ENCODE results near the gene RPL26. TPM values are rescaled to one million over a fixed set of nuclear protein-coding genes. Genes with fewer than 3 reads are reported as not detected.

The RPL26 gene
- total RNA-seq, 1 donor from 2014 or later = 1,086 TPM

DNA sequence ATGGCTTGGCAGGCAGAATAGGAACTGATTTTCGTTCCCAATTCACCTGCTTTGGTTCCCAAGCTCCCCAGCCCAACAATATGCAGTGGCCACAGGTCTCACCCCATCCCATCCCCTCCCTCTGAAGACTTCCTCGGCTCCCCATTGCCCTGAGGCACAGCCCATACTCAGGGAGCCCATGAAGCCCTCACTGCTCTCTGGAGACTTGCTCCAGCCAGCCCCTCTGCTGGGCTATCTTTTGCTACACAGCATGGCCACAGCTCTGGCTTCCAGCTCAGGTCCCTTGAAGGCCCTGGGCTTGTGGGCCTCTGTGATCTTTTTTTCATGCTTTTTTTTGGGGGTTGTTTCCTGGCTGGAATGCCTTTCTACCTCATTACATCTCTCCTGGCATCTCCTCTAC lies 23.2 kb upstream of the RPL26 start:
- peaks cover 5% of the 10 kb centered on the region for H3K27me3 Mint-ChIP-seq (ENCODE audit: low read depth)
- no peak overlapping the region for H3K4me3 Mint-ChIP-seq (ENCODE audit: unreplicated experiment)
- H3K9me3 Mint-ChIP-seq (ENCODE audit: low read depth) = no peaks in the 10 kb centered on the region
- H3K4me1 Mint-ChIP-seq (ENCODE audit: low read depth) = peaks cover 5% of the 10 kb centered on the region
- TF ChIP-seq, protein P1, sequence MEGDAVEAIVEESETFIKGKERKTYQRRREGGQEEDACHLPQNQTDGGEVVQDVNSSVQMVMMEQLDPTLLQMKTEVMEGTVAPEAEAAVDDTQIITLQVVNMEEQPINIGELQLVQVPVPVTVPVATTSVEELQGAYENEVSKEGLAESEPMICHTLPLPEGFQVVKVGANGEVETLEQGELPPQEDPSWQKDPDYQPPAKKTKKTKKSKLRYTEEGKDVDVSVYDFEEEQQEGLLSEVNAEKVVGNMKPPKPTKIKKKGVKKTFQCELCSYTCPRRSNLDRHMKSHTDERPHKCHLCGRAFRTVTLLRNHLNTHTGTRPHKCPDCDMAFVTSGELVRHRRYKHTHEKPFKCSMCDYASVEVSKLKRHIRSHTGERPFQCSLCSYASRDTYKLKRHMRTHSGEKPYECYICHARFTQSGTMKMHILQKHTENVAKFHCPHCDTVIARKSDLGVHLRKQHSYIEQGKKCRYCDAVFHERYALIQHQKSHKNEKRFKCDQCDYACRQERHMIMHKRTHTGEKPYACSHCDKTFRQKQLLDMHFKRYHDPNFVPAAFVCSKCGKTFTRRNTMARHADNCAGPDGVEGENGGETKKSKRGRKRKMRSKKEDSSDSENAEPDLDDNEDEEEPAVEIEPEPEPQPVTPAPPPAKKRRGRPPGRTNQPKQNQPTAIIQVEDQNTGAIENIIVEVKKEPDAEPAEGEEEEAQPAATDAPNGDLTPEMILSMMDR (IDR thresholded peaks at IDR 0.05) = no peak
- H3K36me3 Mint-ChIP-seq (ENCODE audit: low read depth) = no peaks in the 10 kb centered on the region
- no peak overlapping the region for H3K27ac Mint-ChIP-seq (ENCODE audit: unreplicated experiment)
- no peak for DNase-seq (ENCODE audit: low spot score)

DNA sequence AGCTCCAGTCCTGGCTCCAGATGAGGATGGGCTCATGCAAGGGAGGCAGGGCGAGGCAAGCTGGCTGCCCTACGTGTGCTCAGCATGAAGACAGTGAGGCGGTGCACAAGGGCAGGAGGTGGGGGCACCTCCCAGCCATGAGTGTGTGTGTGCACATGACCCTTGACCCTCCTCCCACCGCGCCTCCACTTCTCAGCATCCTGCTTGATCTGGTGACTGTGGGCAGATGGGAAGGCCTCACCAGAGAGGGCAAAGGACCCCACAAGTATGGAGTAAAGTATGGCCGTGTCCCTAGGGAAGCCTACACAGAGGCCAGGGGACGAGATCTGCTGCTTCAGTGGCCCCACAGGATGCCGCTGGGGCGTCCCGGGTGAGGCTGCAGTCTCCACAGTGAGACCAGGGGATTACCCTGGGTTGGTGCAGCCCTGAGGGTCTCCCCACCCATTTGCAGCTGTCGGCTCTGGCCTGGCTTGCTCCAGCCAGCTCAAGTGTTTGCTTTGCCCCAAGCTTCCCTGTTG lies 22.6 kb upstream of the RPL26 start:
- TF ChIP-seq, protein P1 (IDR thresholded peaks at IDR 0.05) = no peak
- Mint-ChIP-seq H3K27me3 (ENCODE audit: low read depth) (peaks cover 9% of the 10 kb centered on the region), H3K27ac (ENCODE audit: unreplicated experiment) (no peak overlapping the region), H3K9me3 (ENCODE audit: low read depth) (no peaks in the 10 kb centered on the region), H3K4me3 (ENCODE audit: unreplicated experiment) (no peak overlapping the region), H3K36me3 (ENCODE audit: low read depth) (no peaks in the 10 kb centered on the region), H3K4me1 (ENCODE audit: low read depth) (peaks cover 5% of the 10 kb centered on the region)
- no peak for DNase-seq (ENCODE audit: low spot score)

DNA sequence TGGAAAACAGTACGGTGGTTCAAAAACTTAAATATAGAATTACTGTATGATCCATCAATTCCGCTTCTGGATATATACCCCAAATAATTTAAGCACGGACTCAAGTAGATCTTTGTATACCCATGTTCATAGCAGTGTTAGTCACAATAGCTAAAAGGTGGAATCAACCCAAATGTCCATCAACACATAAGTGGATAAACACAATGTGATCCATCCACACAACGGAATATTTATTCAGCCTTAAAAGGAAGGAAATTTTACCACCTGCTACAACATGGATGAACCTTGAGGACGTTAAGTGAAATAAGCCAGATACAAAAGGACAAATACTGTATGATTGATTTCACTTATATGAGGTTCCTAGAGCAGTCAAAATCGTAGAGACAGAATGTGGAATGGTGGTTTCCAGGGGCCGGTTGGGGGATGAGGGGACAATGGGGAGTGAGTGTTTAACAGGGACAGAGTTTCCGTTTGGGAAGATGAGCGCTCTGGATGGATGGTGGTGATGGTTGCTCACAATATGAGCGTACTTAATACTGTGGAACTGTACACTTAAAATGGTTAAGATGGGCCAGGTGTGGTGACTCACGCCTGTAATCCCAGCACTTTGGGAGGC lies 20.0 kb upstream of the RPL26 start:
- DNase-seq (ENCODE audit: low spot score) = no peak
- TF ChIP-seq, protein P1 (IDR thresholded peaks at IDR 0.05) = no peak
- Mint-ChIP-seq H3K27me3 (ENCODE audit: low read depth) (peaks cover 11% of the 10 kb centered on the region), H3K9me3 (ENCODE audit: low read depth) (no peaks in the 10 kb centered on the region), H3K4me3 (ENCODE audit: unreplicated experiment) (no peak overlapping the region), H3K27ac (ENCODE audit: unreplicated experiment) (no peak overlapping the region), H3K36me3 (ENCODE audit: low read depth) (no peaks in the 10 kb centered on the region), H3K4me1 (ENCODE audit: low read depth) (no peaks in the 10 kb centered on the region)

DNA sequence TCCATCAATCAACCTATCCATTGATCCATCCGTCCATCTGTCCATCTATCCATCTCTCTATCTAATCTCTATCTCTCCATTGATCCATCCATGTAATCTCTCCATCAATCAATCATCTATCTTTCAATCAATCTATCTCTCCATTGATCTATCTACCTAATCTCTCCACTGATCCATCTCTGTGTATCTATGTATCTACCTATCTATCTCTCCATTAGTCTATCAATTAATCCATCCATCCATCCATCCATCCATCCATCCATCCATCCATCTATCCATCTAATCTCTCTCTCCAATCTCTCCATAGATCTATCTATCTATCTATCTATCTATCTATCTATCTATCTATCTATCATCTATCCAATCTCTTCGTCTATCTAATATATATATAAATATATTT lies 18.1 kb upstream of the RPL26 start:
- TF ChIP-seq, protein P1 (IDR thresholded peaks at IDR 0.05) = no peak
- no peak overlapping the region for H3K27ac Mint-ChIP-seq (ENCODE audit: unreplicated experiment)
- H3K9me3 Mint-ChIP-seq (ENCODE audit: low read depth) = no peaks in the 10 kb centered on the region
- H3K27me3 Mint-ChIP-seq (ENCODE audit: low read depth) = peaks cover 21% of the 10 kb centered on the region
- H3K4me1 Mint-ChIP-seq (ENCODE audit: low read depth) = no peaks in the 10 kb centered on the region
- no peaks in the 10 kb centered on the region for H3K36me3 Mint-ChIP-seq (ENCODE audit: low read depth)
- no peak overlapping the region for H3K4me3 Mint-ChIP-seq (ENCODE audit: unreplicated experiment)
- DNase-seq (ENCODE audit: low spot score) = no peak

DNA sequence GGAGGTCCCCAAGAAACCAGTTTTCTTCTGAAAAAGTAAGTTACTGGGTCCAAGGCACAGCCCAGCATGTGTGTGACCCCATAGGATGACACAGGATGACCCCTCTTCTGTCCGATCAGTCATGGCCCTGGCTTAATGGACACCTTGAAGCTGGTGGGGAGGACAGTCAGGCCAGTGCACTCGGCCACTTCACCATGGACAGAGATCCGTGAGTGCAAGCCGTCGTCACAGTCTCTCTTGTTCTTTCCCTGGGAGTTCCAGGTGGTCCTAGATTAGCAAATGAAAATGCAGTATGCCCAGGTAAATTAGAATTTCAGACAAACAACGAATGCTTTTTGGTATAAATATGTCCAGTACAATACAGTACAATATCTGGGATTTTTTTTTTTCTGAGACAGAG lies 16.0 kb upstream of the RPL26 start:
- peaks cover 2% of the 10 kb centered on the region for H3K4me1 Mint-ChIP-seq (ENCODE audit: low read depth)
- H3K4me3 Mint-ChIP-seq (ENCODE audit: unreplicated experiment) = no peak overlapping the region
- H3K27me3 Mint-ChIP-seq (ENCODE audit: low read depth) = peaks cover 31% of the 10 kb centered on the region
- no peak overlapping the region for H3K27ac Mint-ChIP-seq (ENCODE audit: unreplicated experiment)
- no peaks in the 10 kb centered on the region for H3K36me3 Mint-ChIP-seq (ENCODE audit: low read depth)
- TF ChIP-seq, protein P1 (IDR thresholded peaks at IDR 0.05) = no peak
- H3K9me3 Mint-ChIP-seq (ENCODE audit: low read depth) = no peaks in the 10 kb centered on the region
- DNase-seq (ENCODE audit: low spot score) = no peak
